GOT3 (cell line): Measurements from ENCODE around the gene KRT24.
"Not testable (repeated sequence)": the region's sequence is repeated elsewhere in the genome, so short reads cannot be mapped to it uniquely, and the experiment has no call there.

Experiments used
- DNase-seq: peaks from one replicate; lab custom pipeline; 2025; ENCODE audit warnings: mixed read lengths; lab: John Stamatoyannopoulos, UW

Gene KRT24

GRCh38 chr17:40703652-40704051 is at the start of gene KRT24:
TSS of gene KRT24 (minus strand) at chr17:40703752. CDS start at chr17:40703693, 59 bp downstream.
- no peak for DNase-seq

GRCh38 chr17:40751065-40751464 is 47.5 kb upstream of the KRT24 start:
- no peak for DNase-seq

GRCh38 chr17:40750391-40750790 is 46.8 kb upstream of the KRT24 start:
- no peak for DNase-seq

GRCh38 chr17:40748666-40749065 is 45.1 kb upstream of the KRT24 start:
- not testable (repeated sequence) for DNase-seq

- DNase-seq: no peak
Measured at GRCh38 chr17:40738553-40738952, 35.0 kb upstream of the KRT24 start.

- DNase-seq: no peak
Measured at GRCh38 chr17:40735016-40735415, 31.5 kb upstream of the KRT24 start.

- DNase-seq: no peak
Measured at GRCh38 chr17:40734018-40734417, 30.5 kb upstream of the KRT24 start.

GRCh38 chr17:40730970-40731369 is 27.4 kb upstream of the KRT24 start:
- no peak for DNase-seq

GRCh38 chr17:40727447-40728231 is 24.1 kb upstream of the KRT24 start:
- DNase-seq: no peak

GRCh38 chr17:40726919-40727318 is 23.4 kb upstream of the KRT24 start:
- DNase-seq: no peak

GRCh38 chr17:40724656-40725055 is 21.1 kb upstream of the KRT24 start:
- no peak for DNase-seq

GRCh38 chr17:40722241-40722640 is 18.7 kb upstream of the KRT24 start:
- no peak for DNase-seq

- no peak for DNase-seq
Measured at GRCh38 chr17:40720899-40721298, 17.3 kb upstream of the KRT24 start.

GRCh38 chr17:40718930-40719329 is 15.4 kb upstream of the KRT24 start:
- no peak for DNase-seq

- DNase-seq: no peak
Measured at GRCh38 chr17:40717776-40718175, 14.2 kb upstream of the KRT24 start.

GRCh38 chr17:40714473-40714872 is 10.9 kb upstream of the KRT24 start:
- no peak for DNase-seq

- no peak for DNase-seq
Measured at GRCh38 chr17:40707745-40708144, 4.2 kb upstream of the KRT24 start.

- no peak for DNase-seq
Measured at GRCh38 chr17:40705584-40705983, 2.0 kb upstream of the KRT24 start.

GRCh38 chr17:40702271-40702670 is 1.3 kb downstream of the KRT24 start:
- DNase-seq: no peak

- no peak for DNase-seq
Measured at GRCh38 chr17:40699853-40700252, 3.7 kb downstream of the KRT24 start.

GRCh38 chr17:40699371-40699770 is 4.2 kb downstream of the KRT24 start:
- DNase-seq: no peak

- DNase-seq: no peak
Measured at GRCh38 chr17:40697297-40697696, 6.3 kb downstream of the KRT24 start.

GRCh38 chr17:40696651-40697072 is 6.9 kb downstream of the KRT24 start:
- DNase-seq: no peak

GRCh38 chr17:40695874-40696472 is 7.6 kb downstream of the KRT24 start:
- DNase-seq: no peak
